Upper lobe of left lung (tissue), 4 donors: Measurements from ENCODE around the gene PCBP3.
"Not testable (repeated sequence)": the region's sequence is repeated elsewhere in the genome, so short reads cannot be mapped to it uniquely, and the experiment has no call there.

Source experiments
- CTCF ChIP-seq, 6 experiments: fragments of 450-650 bp in 4 of 6; fragments of 200-600 bp in 2 of 6; sonication (generic) in 2 of 6; IDR thresholded peaks; one replicate each; pipeline ENCODE4 v1.5.1; 2016 to 2019; ENCODE audit warnings: antibody characterized with exemption in 6 of 6
- EP300 ChIP-seq, 4 donors: sonication (generic); formaldehyde crosslinking; IDR thresholded peaks; one replicate each; pipeline ENCODE4 v1.5.1; 2017; ENCODE audit warnings: antibody characterized with exemption in 4 of 4, control low read depth in 2 of 4
- POLR2A ChIP-seq, 4 donors: fragments of 450-650 bp; IDR thresholded peaks; one replicate each; pipeline ENCODE4 v1.5.1; 2016 to 2017; ENCODE audit warnings: antibody characterized with exemption in 4 of 4, mild to moderate bottlenecking in 2 of 4

GRCh38 chr21:45710306-45710705 lies 66.8 kb downstream of the PCBP3 start:
- TF ChIP-seq CTCF, POLR2A, EP300 (IDR thresholded peaks at IDR 0.05): not testable (repeated sequence)
